ENCODE results near the gene COMMD8.

The COMMD8 gene

GRCh38 chr4:47463235-47463956 is at the start of gene COMMD8:
Gene COMMD8 (minus strand): TSS chr4:47463702. CDS start chr4:47463651, 51 bp downstream.
- ChIA-PET CTCF (interaction anchor here (0.6 to 1.2 kb wide), 2 partner anchors 33 to 104 kb away, joined by 3 to 5 read pairs; no protein-coding TSS in a partner anchor), POLR2A (interaction anchor here (1.0 to 1.5 kb wide), 6 partner anchors 9 to 39 kb away, joined by 3 to 16 read pairs (median 6); partner anchors contain the start of gene ATP10D)
- peak; percentile 62 for TF ChIP-seq L3MBTL2 (conservative IDR thresholded peaks at IDR 0.05)
- TF ChIP-seq ZNF384 (IDR thresholded peaks at IDR 0.05): no peak
- DNase-seq (ENCODE audit: extremely low spot score): peak; percentile 90

- TF ChIP-seq BHLHE40 (IDR thresholded peaks at IDR 0.05; ENCODE audit: borderline replicate concordance) (no peak), CTBP1 (IDR thresholded peaks at IDR 0.05; ENCODE audit: borderline replicate concordance) (no peak), ZNF384 (IDR thresholded peaks at IDR 0.05) (no peak), LEF1 (IDR thresholded peaks at IDR 0.05; ENCODE audit: borderline replicate concordance) (no peak), PKNOX1 (IDR thresholded peaks at IDR 0.05) (no peak), SP1 (IDR thresholded peaks at IDR 0.05) (no peak), ELF4 (IDR thresholded peaks at IDR 0.05) (no peak), NFRKB (IDR thresholded peaks at IDR 0.05) (no peak), L3MBTL2 (conservative IDR thresholded peaks at IDR 0.05) (no peak), FOXM1 (IDR thresholded peaks at IDR 0.05; ENCODE audit: borderline replicate concordance) (no peak), SUZ12 (IDR thresholded peaks at IDR 0.05) (no peak), ARNT (IDR thresholded peaks at IDR 0.05) (no peak), TARDBP (IDR thresholded peaks at IDR 0.05) (no peak), FOXK2 (IDR thresholded peaks at IDR 0.05) (no peak), HDGF (IDR thresholded peaks at IDR 0.05; ENCODE audit: borderline replicate concordance) (no peak), FOXA1 (IDR thresholded peaks at IDR 0.05) (no peak)
- no peak for DNase-seq (ENCODE audit: extremely low spot score)
- POLR2A ChIA-PET: no interaction called here
- CTCF ChIA-PET: no interaction called here
Observed at GRCh38 chr4:47510506-47511143, 47.1 kb upstream of the COMMD8 start.

GRCh38 chr4:47505666-47506065 is 42.2 kb upstream of the COMMD8 start:
- no peak for DNase-seq (ENCODE audit: extremely low spot score)
- POLR2A ChIA-PET: no interaction called here
- TF ChIP-seq ARNT (IDR thresholded peaks at IDR 0.05) (no peak), FOXM1 (IDR thresholded peaks at IDR 0.05; ENCODE audit: borderline replicate concordance) (no peak), HDGF (IDR thresholded peaks at IDR 0.05; ENCODE audit: borderline replicate concordance) (no peak), ZNF384 (IDR thresholded peaks at IDR 0.05) (no peak), PKNOX1 (IDR thresholded peaks at IDR 0.05) (no peak), BHLHE40 (IDR thresholded peaks at IDR 0.05; ENCODE audit: borderline replicate concordance) (no peak), FOXK2 (IDR thresholded peaks at IDR 0.05) (no peak)
- CTCF ChIA-PET: no interaction called here

GRCh38 chr4:47505147-47505546 is 41.6 kb upstream of the COMMD8 start:
- CTCF ChIA-PET: no interaction called here
- no peak for TF ChIP-seq TARDBP (IDR thresholded peaks at IDR 0.05)
- TF ChIP-seq L3MBTL2 (conservative IDR thresholded peaks at IDR 0.05): no peak
- TF ChIP-seq SUZ12 (IDR thresholded peaks at IDR 0.05): no peak
- no peak for TF ChIP-seq FOXM1 (IDR thresholded peaks at IDR 0.05; ENCODE audit: borderline replicate concordance)
- TF ChIP-seq ZNF384 (IDR thresholded peaks at IDR 0.05): no peak
- no peak for TF ChIP-seq ELF4 (IDR thresholded peaks at IDR 0.05)
- TF ChIP-seq FOXK2 (IDR thresholded peaks at IDR 0.05): no peak
- TF ChIP-seq CTBP1 (IDR thresholded peaks at IDR 0.05; ENCODE audit: borderline replicate concordance): no peak
- TF ChIP-seq FOXA1 (IDR thresholded peaks at IDR 0.05): no peak
- TF ChIP-seq NFRKB (IDR thresholded peaks at IDR 0.05): no peak
- TF ChIP-seq LEF1 (IDR thresholded peaks at IDR 0.05; ENCODE audit: borderline replicate concordance): no peak
- no peak for TF ChIP-seq SP1 (IDR thresholded peaks at IDR 0.05)
- no peak for TF ChIP-seq BHLHE40 (IDR thresholded peaks at IDR 0.05; ENCODE audit: borderline replicate concordance)
- TF ChIP-seq PKNOX1 (IDR thresholded peaks at IDR 0.05): no peak
- no peak for TF ChIP-seq HDGF (IDR thresholded peaks at IDR 0.05; ENCODE audit: borderline replicate concordance)
- TF ChIP-seq ARNT (IDR thresholded peaks at IDR 0.05): no peak
- POLR2A ChIA-PET: no interaction called here
- DNase-seq (ENCODE audit: extremely low spot score): no peak

GRCh38 chr4:47500776-47501175 is 37.3 kb upstream of the COMMD8 start:
- ChIA-PET POLR2A (no interaction called here), CTCF (no interaction called here)
- TF ChIP-seq FOXA1 (IDR thresholded peaks at IDR 0.05): no peak
- no peak for TF ChIP-seq ARNT (IDR thresholded peaks at IDR 0.05)
- TF ChIP-seq CTBP1 (IDR thresholded peaks at IDR 0.05; ENCODE audit: borderline replicate concordance): no peak
- TF ChIP-seq LEF1 (IDR thresholded peaks at IDR 0.05; ENCODE audit: borderline replicate concordance): no peak
- no peak for TF ChIP-seq NFRKB (IDR thresholded peaks at IDR 0.05)
- no peak for TF ChIP-seq FOXK2 (IDR thresholded peaks at IDR 0.05)
- TF ChIP-seq FOXM1 (IDR thresholded peaks at IDR 0.05; ENCODE audit: borderline replicate concordance): no peak
- no peak for TF ChIP-seq SP1 (IDR thresholded peaks at IDR 0.05)
- no peak for DNase-seq (ENCODE audit: extremely low spot score)

- POLR2A ChIA-PET: no interaction called here
- CTCF ChIA-PET: no interaction called here
- no peak for DNase-seq (ENCODE audit: extremely low spot score)
- TF ChIP-seq TARDBP (IDR thresholded peaks at IDR 0.05) (no peak), FOXK2 (IDR thresholded peaks at IDR 0.05) (no peak), FOXM1 (IDR thresholded peaks at IDR 0.05; ENCODE audit: borderline replicate concordance) (no peak), ARNT (IDR thresholded peaks at IDR 0.05) (no peak), L3MBTL2 (conservative IDR thresholded peaks at IDR 0.05) (no peak), NFRKB (IDR thresholded peaks at IDR 0.05) (no peak), SUZ12 (IDR thresholded peaks at IDR 0.05) (no peak), SP1 (IDR thresholded peaks at IDR 0.05) (no peak), ELF4 (IDR thresholded peaks at IDR 0.05) (no peak), CTBP1 (IDR thresholded peaks at IDR 0.05; ENCODE audit: borderline replicate concordance) (no peak), LEF1 (IDR thresholded peaks at IDR 0.05; ENCODE audit: borderline replicate concordance) (no peak), BHLHE40 (IDR thresholded peaks at IDR 0.05; ENCODE audit: borderline replicate concordance) (no peak), HDGF (IDR thresholded peaks at IDR 0.05; ENCODE audit: borderline replicate concordance) (no peak), FOXA1 (IDR thresholded peaks at IDR 0.05) (no peak), PKNOX1 (IDR thresholded peaks at IDR 0.05) (no peak)
Observed at GRCh38 chr4:47499700-47500099, 36.2 kb upstream of the COMMD8 start.
